GM12878 (cell line): Measurements from ENCODE around the gene PGAP6. TPM values are rescaled to one million over a fixed set of nuclear protein-coding genes. Genes with fewer than 3 reads are reported as not detected.

Experiments
- ATAC-seq: fragments of 200-7000 bp; cut with Tn5 transposase; 3 replicates; pipeline ENCODE4 v1.9.1; 2020; ENCODE audit warnings: mild to moderate bottlenecking, moderate library complexity
- BruUV-seq: library from RNA; stranded (reverse); fragments of 400-500 nt; replicated peaks from 2 replicates; lab custom pipeline; 2021; lab: Mats Ljungman, UMichigan
- CTCF ChIA-PET: fragments of 300-600 bp; sonication (Branson Sonifier 250); formaldehyde crosslinking; extraction: SDS; loops from one replicate; lab custom pipeline; 2021; ENCODE audit warnings: inconsistent platforms; lab: Yijun Ruan, JAX
- POLR2A ChIA-PET: fragments of 350-600 bp; formaldehyde crosslinking; extraction: SDS; loops from one replicate; lab custom pipeline; 2021; ENCODE audit warnings: inconsistent platforms; lab: Charles Lee
- RAD21 ChIA-PET: fragments of 300-600 bp; sonication (Branson Sonifier 250); formaldehyde crosslinking; loops from one replicate; lab custom pipeline; 2023; ENCODE audit warnings: antibody characterized with exemption; ENCODE audit not compliant: unreplicated experiment; lab: Charles Lee
- SMC1A ChIA-PET: fragments of 300-600 bp; sonication (Branson Sonifier 250); formaldehyde crosslinking; loops from one replicate; lab custom pipeline; 2023; ENCODE audit not compliant: unreplicated experiment, uncharacterized antibody; lab: Charles Lee
- DNase-seq: peaks from one replicate; pipeline ENCODE4 v3.0.0-alpha.2; 2011; ENCODE audit warnings: low read depth, low spot score
- FAIRE-seq: peaks from 3 replicates; lab custom pipeline; 2011; peaks lifted over from hg19 to GRCh38; lab: Jason Lieb, UNC
- H2AFZ ChIP-seq: 2 replicates; pipeline ENCODE4 v1.6.0; 2011; ENCODE audit warnings: low read depth, low read length, control low read depth; ENCODE audit not compliant: control insufficient read depth
- H3K27ac ChIP-seq: 2 replicates; pipeline ENCODE4 v1.5.1; 2011; ENCODE audit warnings: control low read depth; ENCODE audit not compliant: control insufficient read depth, insufficient read depth
- H3K27me3 ChIP-seq, 2 experiments: replicated peaks in 1 of 2; 2 replicates each; pipeline versions ENCODE4 v1.6.0 to v1.6.1; 2011; ENCODE audit warnings: low read length in 1 of 2; ENCODE audit not compliant: control insufficient read depth in 2 of 2, insufficient read depth in 2 of 2
- H3K36me3 ChIP-seq, 2 experiments: 2 replicates each; pipeline ENCODE4 v1.5.1; 2011; ENCODE audit warnings: low read length in 1 of 2; ENCODE audit not compliant: control insufficient read depth in 2 of 2, insufficient read depth in 2 of 2
- H3K4me1 ChIP-seq: 2 replicates; pipeline ENCODE4 v1.6.1; 2011; ENCODE audit warnings: mild to moderate bottlenecking, low read length, moderate library complexity, mixed read lengths; ENCODE audit not compliant: control insufficient read depth, insufficient read depth
- H3K4me2 ChIP-seq: 2 replicates; pipeline ENCODE4 v1.6.0; 2011; ENCODE audit warnings: control low read depth; ENCODE audit not compliant: control insufficient read depth, insufficient read depth
- H3K4me3 ChIP-seq: fragments of 200-600 bp; sonication (generic); 2 replicates; pipeline ENCODE4 v1.5.1; 2016
- H3K79me2 ChIP-seq: 2 replicates; pipeline ENCODE4 v1.6.0; 2011; ENCODE audit warnings: low read length; ENCODE audit not compliant: control insufficient read depth, insufficient read depth
- H3K9ac ChIP-seq: 2 replicates; pipeline ENCODE4 v1.8.0; 2011; ENCODE audit warnings: low read length, control low read depth, mixed read lengths; ENCODE audit not compliant: control insufficient read depth, insufficient read depth
- H3K9me3 ChIP-seq: replicated peaks from 3 replicates; pipeline ENCODE4 v1.5.1; 2011; ENCODE audit warnings: mild to moderate bottlenecking, low read length; ENCODE audit not compliant: control insufficient read depth, insufficient read depth
- H4K20me1 ChIP-seq: 2 replicates; pipeline ENCODE4 v1.6.0; 2011; ENCODE audit not compliant: control insufficient read depth, insufficient read depth
- MTA2 ChIP-seq: fragments of 450-650 bp; IDR thresholded peaks from 2 replicates; pipeline ENCODE4 v1.6.1; 2016; ENCODE audit warnings: low read depth, mild to moderate bottlenecking, moderate library complexity
- PML ChIP-seq: IDR thresholded peaks from 2 replicates; pipeline ENCODE4 v1.6.1; 2012; ENCODE audit warnings: low read length, inconsistent platforms
- RAD21 ChIP-seq: IDR thresholded peaks from 2 replicates; pipeline ENCODE4 v1.6.1; 2011; ENCODE audit warnings: mild to moderate bottlenecking, low read depth, low read length, moderate library complexity; ENCODE audit not compliant: insufficient read depth
- SUZ12 ChIP-seq: fragments of 200-600 bp; sonication (generic); IDR thresholded peaks from one replicate; pipeline ENCODE4 v1.6.1; 2018; ENCODE audit warnings: antibody characterized with exemption, mild to moderate bottlenecking; ENCODE audit not compliant: unreplicated experiment
- WGBS: methylation state at CpG from one replicate; pipeline ENCODE4 v1.1.6; 2016; ENCODE audit warnings: low lambda C conversion rate; ENCODE audit not compliant: insufficient replicate concordance, insufficient coverage; ENCODE audit errors: missing lambda C conversion rate; 5-methylcytosine and 5-hydroxymethylcytosine counted together
- in situ Hi-C: fragments of 300-500 bp; cut with MboI; formaldehyde crosslinking; loops from 9 replicates; pipeline ENCODE4 v1.14.3; 2018; ENCODE audit warnings: mixed read lengths
- intact Hi-C: fragments of 100-400 bp; cut with micrococcal nuclease; formaldehyde crosslinking; loops from one replicate; pipeline ENCODE4 v1.14.2; 2022; ENCODE audit not compliant: unreplicated experiment
- polyA plus RNA-seq, 11 experiments: library from polyadenylated mRNA; depleted of rRNA in 4 of 11; unstranded in 6 of 11; stranded (reverse) in 5 of 11; fragments of >200 nt; fragmentation: Nextera tagmentation in 4 of 11; fragmentation: Illumina TruSeq in 1 of 11; extraction: Ambion mirVana in 4 of 11; extraction: Trizol in 1 of 11; gene quantifications; 1 replicate in 1 of 11; 2 replicates in 10 of 11; pipeline versions ENCODE4 v1.2.1 to v1.2.3, GENCODE V29; 2011 to 2016; ENCODE audit warnings: inconsistent platforms in 2 of 11, missing spikeins in 2 of 11, low read depth in 1 of 11
- total RNA-seq, 4 experiments: library from RNA; depleted of rRNA in 3 of 4; stranded (reverse); fragments of >200 nt in 3 of 4; fragmentation: Illumina TruSeq in 1 of 4; extraction: Trizol in 1 of 4; gene quantifications; 2 replicates each; pipeline versions ENCODE4 v1.2.1 to v1.2.3, GENCODE V29; 2013 to 2021
- TF ChIP-seq, protein P1 (sequence below): fragments of 150-350 bp; IDR thresholded peaks from 2 replicates; pipeline ENCODE4 v1.6.1; 2016; ENCODE audit warnings: low read depth, low read length
- TF ChIP-seq, protein P2 (sequence below): fragments of 450-650 bp; IDR thresholded peaks from 2 replicates; pipeline ENCODE4 v1.6.1; 2016; ENCODE audit warnings: mild to moderate bottlenecking

Gene PGAP6
- total and polyA plus RNA-seq, 10 of the 15 experiments (the other 5 are each of a cell fraction or from before 2014, with no cell fraction given), result 0.76 to 48.8 (median 18.4) TPM

DNA sequence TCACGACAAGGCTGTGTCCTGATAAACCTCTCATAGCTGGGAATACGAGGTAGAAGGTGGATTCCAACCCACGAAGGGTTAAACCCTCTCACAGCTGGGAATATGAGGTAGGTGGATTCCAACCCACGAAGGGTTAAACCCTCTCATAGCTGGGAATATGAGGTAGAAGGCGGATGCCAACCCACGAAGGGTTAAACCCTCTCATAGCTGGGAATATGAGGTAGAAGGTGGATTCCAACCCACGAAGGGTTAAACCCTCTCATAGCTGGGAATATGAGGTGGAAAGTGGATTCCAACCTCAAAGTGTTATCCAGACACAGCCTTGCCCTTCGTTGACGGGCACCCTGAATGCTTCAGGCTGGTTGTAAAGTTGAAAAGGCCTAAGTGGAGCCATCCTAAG lies 60.2 kb downstream of the PGAP6 start:
- H3K27me3 ChIP-seq, result no peaks in the 10 kb centered on the region
- no peak overlapping the region for H3K4me2 ChIP-seq
- in situ Hi-C loops, result no loop called here
- intact Hi-C loops, result no loop called here
- H3K4me3 ChIP-seq, result no peak overlapping the region
- H3K9me3 ChIP-seq, result no peaks in the 10 kb centered on the region
- H2AFZ ChIP-seq, result no peak overlapping the region
- no TSS peak for BruUV-seq
- no peak for DNase-seq
- RAD21 ChIA-PET, result interaction anchor here (0.7 kb wide), 2 partner anchors 31 to 216 kb away, joined by 3 to 4 read pairs; partner anchors contain the start of gene AXIN1
- no peak overlapping the region for H3K27ac ChIP-seq
- POLR2A ChIA-PET, result interaction anchor here (0.6 to 1.6 kb wide), 2 partner anchors 15 to 28 kb away, joined by 4 to 8 read pairs; no protein-coding TSS in a partner anchor
- ATAC-seq, result no peak
- no peak overlapping the region for H3K9ac ChIP-seq
- WGBS, result 76% methylated on average over 9 of the region's 9 CpGs
- no peak for FAIRE-seq
- no peaks in the 10 kb centered on the region for H4K20me1 ChIP-seq
- peaks cover 22% of the 10 kb centered on the region for H3K4me1 ChIP-seq
- CTCF ChIA-PET, result interaction anchor here (0.8 kb wide), 1 partner anchor 86 kb away, joined by 3 read pairs; no protein-coding TSS in a partner anchor
- peaks cover 3 to 13% of the 10 kb centered on the region in 2 experiments; a peak in 3 of 4 replicates for H3K36me3 ChIP-seq
- TF ChIP-seq, protein P1, sequence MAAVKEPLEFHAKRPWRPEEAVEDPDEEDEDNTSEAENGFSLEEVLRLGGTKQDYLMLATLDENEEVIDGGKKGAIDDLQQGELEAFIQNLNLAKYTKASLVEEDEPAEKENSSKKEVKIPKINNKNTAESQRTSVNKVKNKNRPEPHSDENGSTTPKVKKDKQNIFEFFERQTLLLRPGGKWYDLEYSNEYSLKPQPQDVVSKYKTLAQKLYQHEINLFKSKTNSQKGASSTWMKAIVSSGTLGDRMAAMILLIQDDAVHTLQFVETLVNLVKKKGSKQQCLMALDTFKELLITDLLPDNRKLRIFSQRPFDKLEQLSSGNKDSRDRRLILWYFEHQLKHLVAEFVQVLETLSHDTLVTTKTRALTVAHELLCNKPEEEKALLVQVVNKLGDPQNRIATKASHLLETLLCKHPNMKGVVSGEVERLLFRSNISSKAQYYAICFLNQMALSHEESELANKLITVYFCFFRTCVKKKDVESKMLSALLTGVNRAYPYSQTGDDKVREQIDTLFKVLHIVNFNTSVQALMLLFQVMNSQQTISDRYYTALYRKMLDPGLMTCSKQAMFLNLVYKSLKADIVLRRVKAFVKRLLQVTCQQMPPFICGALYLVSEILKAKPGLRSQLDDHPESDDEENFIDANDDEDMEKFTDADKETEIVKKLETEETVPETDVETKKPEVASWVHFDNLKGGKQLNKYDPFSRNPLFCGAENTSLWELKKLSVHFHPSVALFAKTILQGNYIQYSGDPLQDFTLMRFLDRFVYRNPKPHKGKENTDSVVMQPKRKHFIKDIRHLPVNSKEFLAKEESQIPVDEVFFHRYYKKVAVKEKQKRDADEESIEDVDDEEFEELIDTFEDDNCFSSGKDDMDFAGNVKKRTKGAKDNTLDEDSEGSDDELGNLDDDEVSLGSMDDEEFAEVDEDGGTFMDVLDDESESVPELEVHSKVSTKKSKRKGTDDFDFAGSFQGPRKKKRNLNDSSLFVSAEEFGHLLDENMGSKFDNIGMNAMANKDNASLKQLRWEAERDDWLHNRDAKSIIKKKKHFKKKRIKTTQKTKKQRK, result no peak
- no peak for TF ChIP-seq MTA2
- TF ChIP-seq PML, result no peak
- TF ChIP-seq, protein P2, sequence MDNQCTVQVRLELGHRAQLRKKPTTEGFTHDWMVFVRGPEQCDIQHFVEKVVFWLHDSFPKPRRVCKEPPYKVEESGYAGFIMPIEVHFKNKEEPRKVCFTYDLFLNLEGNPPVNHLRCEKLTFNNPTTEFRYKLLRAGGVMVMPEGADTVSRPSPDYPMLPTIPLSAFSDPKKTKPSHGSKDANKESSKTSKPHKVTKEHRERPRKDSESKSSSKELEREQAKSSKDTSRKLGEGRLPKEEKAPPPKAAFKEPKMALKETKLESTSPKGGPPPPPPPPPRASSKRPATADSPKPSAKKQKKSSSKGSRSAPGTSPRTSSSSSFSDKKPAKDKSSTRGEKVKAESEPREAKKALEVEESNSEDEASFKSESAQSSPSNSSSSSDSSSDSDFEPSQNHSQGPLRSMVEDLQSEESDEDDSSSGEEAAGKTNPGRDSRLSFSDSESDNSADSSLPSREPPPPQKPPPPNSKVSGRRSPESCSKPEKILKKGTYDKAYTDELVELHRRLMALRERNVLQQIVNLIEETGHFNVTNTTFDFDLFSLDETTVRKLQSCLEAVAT, result no peak
- TF ChIP-seq RAD21, result no peak
- no peak for TF ChIP-seq SUZ12
- SMC1A ChIA-PET, result no interaction called here
- peaks cover 14% of the 10 kb centered on the region for H3K79me2 ChIP-seq

Other genes starting within 250 kb of the PGAP6 start
Only the 7 nearest of the 22 such genes appear.
- gene ARHGDIG, start 101.4 kb downstream of the PGAP6 start, total RNA-seq (2014; rRNA removed), result not detected in 2 replicates
- not detected in 2 replicates for gene ARHGDIG, start 101.4 kb downstream of the PGAP6 start, total RNA-seq (2014; rRNA removed; fragmentation: Illumina TruSeq; extraction: Trizol)
- gene ARHGDIG, start 101.4 kb downstream of the PGAP6 start, total RNA-seq (2021), result not detected in 2 replicates
- gene ARHGDIG, start 101.4 kb downstream of the PGAP6 start, polyA plus RNA-seq (2011; rRNA removed), result not detected in 2 replicates
- gene ARHGDIG, start 101.4 kb downstream of the PGAP6 start, polyA plus RNA-seq (2014; fragmentation: Illumina TruSeq; extraction: Trizol), result not detected in 2 replicates
- gene ARHGDIG, start 101.4 kb downstream of the PGAP6 start, polyA plus RNA-seq (2014; fragmentation: Nextera tagmentation; extraction: Ambion mirVana), result not detected
- gene ARHGDIG, start 101.4 kb downstream of the PGAP6 start, polyA plus RNA-seq (2014; rRNA removed), result not detected in 2 replicates
- not detected for gene ARHGDIG, start 101.4 kb downstream of the PGAP6 start, polyA plus RNA-seq (2016; fragmentation: Nextera tagmentation; extraction: Ambion mirVana)
- not detected in 2 replicates for gene PDIA2, start 98.8 kb downstream of the PGAP6 start, total RNA-seq (2014; rRNA removed)
- not detected in 2 replicates for gene PDIA2, start 98.8 kb downstream of the PGAP6 start, total RNA-seq (2014; rRNA removed; fragmentation: Illumina TruSeq; extraction: Trizol)
- 0.32 and 0.36 TPM in 2 replicates for gene PDIA2, start 98.8 kb downstream of the PGAP6 start, total RNA-seq (2021)
- gene PDIA2, start 98.8 kb downstream of the PGAP6 start, polyA plus RNA-seq (2011; rRNA removed), result not detected in 2 replicates
- gene PDIA2, start 98.8 kb downstream of the PGAP6 start, polyA plus RNA-seq (2014; fragmentation: Illumina TruSeq; extraction: Trizol), result not detected in 2 replicates
- gene PDIA2, start 98.8 kb downstream of the PGAP6 start, polyA plus RNA-seq (2014; fragmentation: Nextera tagmentation; extraction: Ambion mirVana), result not detected
- not detected in 2 replicates for gene PDIA2, start 98.8 kb downstream of the PGAP6 start, polyA plus RNA-seq (2014; rRNA removed)
- gene PDIA2, start 98.8 kb downstream of the PGAP6 start, polyA plus RNA-seq (2016; fragmentation: Nextera tagmentation; extraction: Ambion mirVana), result under 1 TPM in 1 of 2 experiments, not detected in 1; 0.11 TPM
- 19.1 and 19.9 TPM in 2 replicates for gene AXIN1, start 29.3 kb downstream of the PGAP6 start, total RNA-seq (2014; rRNA removed)
- gene AXIN1, start 29.3 kb downstream of the PGAP6 start, total RNA-seq (2014; rRNA removed; fragmentation: Illumina TruSeq; extraction: Trizol), result 11.0 and 11.5 TPM in 2 replicates
- gene AXIN1, start 29.3 kb downstream of the PGAP6 start, total RNA-seq (2021), result 25.4 and 27.1 TPM in 2 replicates
- 4.7 and 6.0 TPM in 2 replicates for gene AXIN1, start 29.3 kb downstream of the PGAP6 start, polyA plus RNA-seq (2011; rRNA removed)
- gene AXIN1, start 29.3 kb downstream of the PGAP6 start, polyA plus RNA-seq (2014; fragmentation: Illumina TruSeq; extraction: Trizol), result 3.8 and 9.3 TPM in 2 replicates
- under 1 TPM; 0.26 to 0.68 TPM for gene AXIN1, start 29.3 kb downstream of the PGAP6 start, polyA plus RNA-seq (2014; fragmentation: Nextera tagmentation; extraction: Ambion mirVana)
- gene AXIN1, start 29.3 kb downstream of the PGAP6 start, polyA plus RNA-seq (2014; rRNA removed), result 17.2 and 19.2 TPM in 2 replicates
- gene AXIN1, start 29.3 kb downstream of the PGAP6 start, polyA plus RNA-seq (2016; fragmentation: Nextera tagmentation; extraction: Ambion mirVana), result 1 to 10 TPM; 1.5 to 2.6 TPM
- gene MRPL28, start 11.4 kb downstream of the PGAP6 start, total RNA-seq (2014; rRNA removed), result 146 and 151 TPM in 2 replicates
- 70.1 and 75.0 TPM in 2 replicates for gene MRPL28, start 11.4 kb downstream of the PGAP6 start, total RNA-seq (2014; rRNA removed; fragmentation: Illumina TruSeq; extraction: Trizol)
- gene MRPL28, start 11.4 kb downstream of the PGAP6 start, total RNA-seq (2021), result 107 and 115 TPM in 2 replicates
- 74.1 and 113 TPM in 2 replicates for gene MRPL28, start 11.4 kb downstream of the PGAP6 start, polyA plus RNA-seq (2011; rRNA removed)
- 33.3 and 105 TPM in 2 replicates for gene MRPL28, start 11.4 kb downstream of the PGAP6 start, polyA plus RNA-seq (2014; fragmentation: Illumina TruSeq; extraction: Trizol)
- gene MRPL28, start 11.4 kb downstream of the PGAP6 start, polyA plus RNA-seq (2014; fragmentation: Nextera tagmentation; extraction: Ambion mirVana), result 10 to 100 TPM in 1 of 2 experiments, 1 to 10 TPM in 1; 1.6 to 17.9 TPM
- gene MRPL28, start 11.4 kb downstream of the PGAP6 start, polyA plus RNA-seq (2014; rRNA removed), result 169 and 186 TPM in 2 replicates
- gene MRPL28, start 11.4 kb downstream of the PGAP6 start, polyA plus RNA-seq (2016; fragmentation: Nextera tagmentation; extraction: Ambion mirVana), result 100 to 1,000 TPM; 165 to 185 TPM
- 123 and 142 TPM in 2 replicates for gene NME4, start 15.2 kb upstream of the PGAP6 start, total RNA-seq (2014; rRNA removed)
- gene NME4, start 15.2 kb upstream of the PGAP6 start, total RNA-seq (2014; rRNA removed; fragmentation: Illumina TruSeq; extraction: Trizol), result 60.4 and 63.0 TPM in 2 replicates
- gene NME4, start 15.2 kb upstream of the PGAP6 start, total RNA-seq (2021), result 133 and 141 TPM in 2 replicates
- gene NME4, start 15.2 kb upstream of the PGAP6 start, polyA plus RNA-seq (2011; rRNA removed), result 5.0 and 11.1 TPM in 2 replicates
- gene NME4, start 15.2 kb upstream of the PGAP6 start, polyA plus RNA-seq (2014; fragmentation: Illumina TruSeq; extraction: Trizol), result 28.2 and 60.5 TPM in 2 replicates
- gene NME4, start 15.2 kb upstream of the PGAP6 start, polyA plus RNA-seq (2014; fragmentation: Nextera tagmentation; extraction: Ambion mirVana), result 10 to 100 TPM; 11.0 to 15.3 TPM
- 235 and 245 TPM in 2 replicates for gene NME4, start 15.2 kb upstream of the PGAP6 start, polyA plus RNA-seq (2014; rRNA removed)
- gene NME4, start 15.2 kb upstream of the PGAP6 start, polyA plus RNA-seq (2016; fragmentation: Nextera tagmentation; extraction: Ambion mirVana), result 100 to 1,000 TPM; 132 to 161 TPM
- 7.2 and 8.0 TPM in 2 replicates for gene DECR2, start 19.9 kb upstream of the PGAP6 start, total RNA-seq (2014; rRNA removed)
- gene DECR2, start 19.9 kb upstream of the PGAP6 start, total RNA-seq (2014; rRNA removed; fragmentation: Illumina TruSeq; extraction: Trizol), result 4.0 and 4.7 TPM in 2 replicates
- gene DECR2, start 19.9 kb upstream of the PGAP6 start, total RNA-seq (2021), result 13.0 and 13.1 TPM in 2 replicates
- 2.0 TPM in 2 replicates for gene DECR2, start 19.9 kb upstream of the PGAP6 start, polyA plus RNA-seq (2011; rRNA removed)
- gene DECR2, start 19.9 kb upstream of the PGAP6 start, polyA plus RNA-seq (2014; fragmentation: Illumina TruSeq; extraction: Trizol), result 2.9 and 3.1 TPM in 2 replicates
- 1 to 10 TPM in 1 of 2 experiments, under 1 TPM in 1; 0.53 to 1.8 TPM for gene DECR2, start 19.9 kb upstream of the PGAP6 start, polyA plus RNA-seq (2014; fragmentation: Nextera tagmentation; extraction: Ambion mirVana)
- gene DECR2, start 19.9 kb upstream of the PGAP6 start, polyA plus RNA-seq (2014; rRNA removed), result 20.3 and 21.5 TPM in 2 replicates
- gene DECR2, start 19.9 kb upstream of the PGAP6 start, polyA plus RNA-seq (2016; fragmentation: Nextera tagmentation; extraction: Ambion mirVana), result 10 to 100 TPM; 16.1 to 16.4 TPM
- gene RAB11FIP3, start 43.7 kb upstream of the PGAP6 start, total RNA-seq (2014; rRNA removed), result 11.3 and 11.4 TPM in 2 replicates
- 9.1 and 9.8 TPM in 2 replicates for gene RAB11FIP3, start 43.7 kb upstream of the PGAP6 start, total RNA-seq (2014; rRNA removed; fragmentation: Illumina TruSeq; extraction: Trizol)
- 25.6 and 27.3 TPM in 2 replicates for gene RAB11FIP3, start 43.7 kb upstream of the PGAP6 start, total RNA-seq (2021)
- gene RAB11FIP3, start 43.7 kb upstream of the PGAP6 start, polyA plus RNA-seq (2011; rRNA removed), result 5.3 and 6.3 TPM in 2 replicates
- gene RAB11FIP3, start 43.7 kb upstream of the PGAP6 start, polyA plus RNA-seq (2014; fragmentation: Illumina TruSeq; extraction: Trizol), result 3.3 and 9.2 TPM in 2 replicates
- 1 to 10 TPM; 1.2 to 1.3 TPM for gene RAB11FIP3, start 43.7 kb upstream of the PGAP6 start, polyA plus RNA-seq (2014; fragmentation: Nextera tagmentation; extraction: Ambion mirVana)
- gene RAB11FIP3, start 43.7 kb upstream of the PGAP6 start, polyA plus RNA-seq (2014; rRNA removed), result 17.1 and 22.4 TPM in 2 replicates
- gene RAB11FIP3, start 43.7 kb upstream of the PGAP6 start, polyA plus RNA-seq (2016; fragmentation: Nextera tagmentation; extraction: Ambion mirVana), result 1 to 10 TPM; 1.5 to 1.7 TPM